Cardiac atrium fibroblast (primary cell): ENCODE results near the gene TMED5. TPM values are rescaled to one million over a fixed set of nuclear protein-coding genes. Genes with fewer than 3 reads are reported as not detected.

ENCODE experiments used
- total RNA-seq: library from RNA; depleted of rRNA; stranded (reverse); fragments of >200 nt; gene quantifications from 2 replicates; pipeline ENCODE4 v1.2.3, GENCODE V29; 2015

Gene TMED5
- 59.0 and 64.8 TPM in 2 replicates for total RNA-seq

DNA sequence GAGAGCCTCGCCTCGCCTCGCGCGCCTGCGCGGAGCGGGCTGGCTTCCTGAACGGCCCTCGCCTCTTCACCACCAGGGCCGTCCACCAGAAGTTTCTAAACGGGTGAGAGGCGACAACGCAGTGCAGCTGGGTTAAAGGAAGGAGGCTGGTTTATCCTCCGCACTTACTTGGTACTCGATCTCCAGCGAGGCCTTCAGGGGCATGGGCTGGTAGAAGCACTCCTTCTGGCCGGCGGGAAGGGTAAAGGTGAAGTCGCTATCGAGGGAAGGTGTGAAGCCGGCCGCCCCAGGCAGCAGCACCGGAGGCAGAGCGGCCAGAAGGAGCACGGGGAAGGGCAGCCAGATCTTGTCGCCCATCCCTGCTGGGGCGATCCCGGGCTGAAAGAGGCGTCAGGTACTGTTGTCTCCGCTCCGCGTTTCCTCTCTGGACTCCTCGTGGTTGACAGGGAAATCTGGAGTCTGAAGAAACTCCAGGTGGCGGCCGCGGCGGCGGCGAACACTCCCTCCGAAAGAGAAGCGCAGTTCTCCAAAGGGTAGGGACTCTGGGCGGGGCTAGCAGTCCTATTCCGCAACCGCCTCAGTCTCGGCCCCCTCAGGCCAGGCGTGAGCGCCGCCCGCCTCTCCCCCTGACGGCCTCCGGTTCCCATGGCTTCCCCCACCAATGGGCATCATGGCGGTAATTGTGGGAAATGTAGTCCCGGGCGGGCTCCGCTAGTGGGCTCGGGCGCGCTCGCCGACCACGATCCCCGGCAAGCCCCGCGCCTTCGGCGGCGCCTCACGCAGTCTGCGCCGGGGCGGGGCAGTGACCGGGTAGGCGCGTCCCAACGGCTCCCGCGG, at the start of gene TMED5:
TSS of gene TMED5 (minus strand) at position 528 of the 837 bp plus-strand sequence. CDS start at position 357, 171 bp downstream.

DNA sequence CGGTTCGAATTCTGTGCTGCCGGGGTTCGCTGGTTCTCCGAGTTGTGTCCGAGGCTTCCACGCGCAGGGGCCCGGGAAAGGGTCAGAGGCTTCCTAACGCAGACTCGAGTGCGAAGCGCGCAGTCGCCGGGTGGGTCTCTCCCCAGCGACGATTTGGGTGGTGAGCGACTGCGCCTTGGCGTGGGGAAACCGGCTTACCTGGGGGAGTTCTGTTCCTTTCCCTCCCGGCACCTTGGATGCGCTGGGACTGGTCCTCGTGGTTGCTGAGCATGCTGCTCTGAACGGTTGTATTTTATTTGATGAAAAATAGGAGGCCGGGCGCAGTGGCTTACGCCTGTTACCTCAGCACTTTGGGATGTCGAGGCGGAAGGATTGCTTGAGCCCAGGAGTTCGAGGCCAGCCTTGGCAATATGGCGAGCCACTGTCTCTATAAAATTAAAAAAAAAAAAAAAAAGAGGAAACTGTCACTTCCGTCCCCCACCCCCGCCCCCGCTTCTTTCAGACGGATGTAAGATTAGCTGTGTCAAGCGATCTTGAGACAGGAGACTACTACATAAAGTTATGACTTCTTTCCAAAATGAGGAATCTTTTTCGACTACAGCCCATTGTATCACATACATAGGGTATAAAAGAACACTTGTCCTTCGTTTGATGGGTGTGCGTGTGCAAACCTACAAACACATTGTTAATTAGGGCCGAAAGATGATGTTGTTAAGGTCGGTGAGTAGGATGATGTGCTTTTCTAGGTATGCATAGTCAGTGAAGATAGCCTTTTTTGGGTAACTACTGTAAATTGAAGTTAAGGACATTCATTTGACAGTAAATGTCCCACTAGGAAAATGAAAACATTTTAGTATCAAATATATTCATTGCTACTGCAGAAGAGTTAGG, 755 bp upstream of the TMED5 start, which contains the start of gene CCDC18:
TSS of gene CCDC18 (plus strand) at position 2 of the 891 bp plus-strand sequence. CDS start 2,638 bp downstream, outside the sequence.

Other genes with a start within 250 kb of the TMED5 start
- 10.3 and 11.5 TPM in 2 replicates for gene DIPK1A, start 219.0 kb downstream of the TMED5 start, total RNA-seq
- 6.1 and 11.3 TPM in 2 replicates for gene MTF2, start 101.1 kb downstream of the TMED5 start, total RNA-seq
- 1.8 and 2.2 TPM in 2 replicates for gene CCDC18, start 311 bp upstream of the TMED5 start, total RNA-seq
- gene DR1, start 165.5 kb upstream of the TMED5 start, total RNA-seq, result 34.5 and 40.2 TPM in 2 replicates